ENCODE measurements around the gene TBC1D5.
"Not testable (repeated sequence)": the region's sequence is repeated elsewhere in the genome, so short reads cannot be mapped to it uniquely, and the experiment has no call there.

TBC1D5 gene

DNA sequence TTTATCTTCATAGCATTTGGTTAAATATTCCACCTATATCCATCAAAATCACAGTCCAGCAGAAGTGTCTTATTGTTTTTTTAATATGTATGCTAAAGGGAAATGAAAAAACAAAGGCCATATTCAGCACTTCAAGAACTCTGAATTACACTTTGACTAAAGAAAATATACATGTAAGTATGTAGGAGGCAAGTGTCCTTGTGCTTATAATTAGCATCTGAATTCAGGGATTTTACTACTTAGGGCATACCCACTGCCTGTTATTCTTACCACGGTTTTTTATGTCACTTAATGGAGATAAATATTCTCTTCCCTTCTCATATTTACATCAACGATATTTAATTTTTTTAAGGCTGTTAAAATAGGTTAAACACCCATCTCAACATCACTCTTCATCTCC is 117.3 kb downstream of the TBC1D5 start:
- H3K27ac ChIP-seq, result no peak overlapping the region
- H4K20me1 ChIP-seq, result peaks cover 0 to 5% (median 0%) of the 10 kb centered on the region in 11 experiments; a peak in 1 of 22 replicates
- H3K9me3 ChIP-seq (replicated peaks in 1 of 11), result peaks cover 0 to 3% (median 1%) of the 10 kb centered on the region in 11 experiments; a peak in 6 of 22 replicates
- H3K9ac ChIP-seq, result no peak overlapping the region
- no peak overlapping the region for H3K4me2 ChIP-seq
- H3K4me3 ChIP-seq, result no peak overlapping the region
- peaks cover 6 to 37% (median 27%) of the 10 kb centered on the region in 11 experiments; a peak in 20 of 22 replicates for H3K36me3 ChIP-seq
- H3K4me1 ChIP-seq, result peaks cover 0 to 31% (median 10%) of the 10 kb centered on the region in 10 experiments; a peak in 11 of 20 replicates
- no peak for TF ChIP-seq Cebpa-rat (IDR thresholded peaks at IDR 0.05)
- no peaks in the 10 kb centered on the region for H3K27me3 ChIP-seq

DNA sequence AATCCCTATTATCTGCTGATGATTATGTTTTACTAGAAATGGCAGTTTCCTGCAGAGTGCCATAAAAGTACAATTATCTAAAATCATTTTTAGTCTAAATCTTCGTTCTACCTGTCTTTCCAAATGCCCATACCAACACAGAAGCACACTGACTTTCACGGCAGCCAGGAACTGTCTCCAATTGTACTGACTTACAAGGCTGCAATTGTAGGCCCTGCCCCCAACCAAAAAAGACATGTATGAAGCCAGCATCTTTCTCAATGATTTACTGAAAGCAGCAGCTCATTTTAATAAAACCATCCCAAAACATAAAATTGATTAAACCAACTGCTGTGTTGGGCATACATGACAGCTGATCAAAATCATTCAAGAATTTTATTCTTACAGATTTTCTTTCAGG is 119.0 kb downstream of the TBC1D5 start:
- H3K9ac ChIP-seq, result no peak overlapping the region
- no peak overlapping the region for H3K27ac ChIP-seq
- peaks cover 3 to 19% (median 13%) of the 10 kb centered on the region in 11 experiments; a peak in 21 of 22 replicates for H3K9me3 ChIP-seq (replicated peaks in 1 of 11)
- no peak for TF ChIP-seq Cebpa-rat (IDR thresholded peaks at IDR 0.05)
- H3K4me3 ChIP-seq, result no peak overlapping the region
- H3K4me2 ChIP-seq, result no peak overlapping the region
- H4K20me1 ChIP-seq, result no peaks in the 10 kb centered on the region
- H3K27me3 ChIP-seq, result no peaks in the 10 kb centered on the region
- peaks cover 20 to 53% (median 42%) of the 10 kb centered on the region in 11 experiments for H3K36me3 ChIP-seq
- H3K4me1 ChIP-seq, result peaks cover 0 to 23% (median 10%) of the 10 kb centered on the region in 10 experiments; a peak in 11 of 20 replicates

- H3K9me3 ChIP-seq (replicated peaks in 1 of 11), result peaks cover 13 to 43% (median 26%) of the 10 kb centered on the region in 11 experiments; a peak in 21 of 22 replicates
- no peaks in the 10 kb centered on the region for H3K27me3 ChIP-seq
- H3K4me1 ChIP-seq, result 0 out of 20 replicates have a peak, but pooled peaks cover 0 to under 1% (median 0%) of the 10 kb centered on the region in 10 experiments
- H4K20me1 ChIP-seq, result no peaks in the 10 kb centered on the region
- H3K36me3 ChIP-seq, result peaks cover 34 to 71% (median 58%) of the 10 kb centered on the region in 11 experiments
- H3K9ac ChIP-seq, result no peak overlapping the region
- TF ChIP-seq Cebpa-rat (IDR thresholded peaks at IDR 0.05), result no peak
- no peak overlapping the region for H3K4me2 ChIP-seq
- H3K27ac ChIP-seq, result no peak overlapping the region
- no peak overlapping the region for H3K4me3 ChIP-seq
Measured at GRCh38 chr3:17619968-17620367, 122.5 kb downstream of the TBC1D5 start.

GRCh38 chr3:17613017-17613416 is 129.4 kb downstream of the TBC1D5 start:
- not testable (repeated sequence) for H3K9ac ChIP-seq, H3K4me3 ChIP-seq, H3K4me2 ChIP-seq, H3K4me1 ChIP-seq, H3K27ac ChIP-seq, H3K27me3 ChIP-seq, H4K20me1 ChIP-seq
- Histone ChIP-seq H3K9me3 (replicated peaks in 1 of 11) (peaks cover 16 to 43% (median 26%) of the 10 kb centered on the region in 11 experiments), H3K36me3 (peaks cover 7 to 28% (median 19%) of the 10 kb centered on the region in 11 experiments)

DNA sequence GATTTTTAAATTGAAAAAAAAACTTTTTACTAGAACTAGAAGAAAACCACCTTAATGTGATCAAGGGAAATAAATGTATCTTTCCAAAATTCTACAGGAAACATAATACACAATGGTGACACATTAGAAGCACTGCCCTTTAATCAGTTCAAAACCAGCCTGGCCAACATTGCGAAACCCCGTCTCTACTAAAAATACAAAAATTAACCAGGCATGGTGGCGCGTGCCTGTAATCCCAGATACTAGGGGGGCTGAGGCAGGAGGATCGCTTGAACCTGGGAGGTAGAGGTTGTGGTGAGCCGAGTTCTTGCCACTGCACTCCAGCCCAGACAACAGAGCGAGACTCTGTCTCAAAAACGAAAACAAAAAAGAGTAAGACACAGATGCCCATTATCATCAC is 134.5 kb downstream of the TBC1D5 start:
- TF ChIP-seq Cebpa-rat (IDR thresholded peaks at IDR 0.05), result peak in 2 of 11 experiments; percentile 20 to 61; a peak in 3 of 22 replicates
- no peak overlapping the region for H3K9ac ChIP-seq
- H3K9me3 ChIP-seq (replicated peaks in 1 of 11), result peaks cover 13 to 32% (median 20%) of the 10 kb centered on the region in 11 experiments
- peaks cover 0 to 6% (median 0%) of the 10 kb centered on the region in 10 experiments; a peak in 4 of 20 replicates for H3K4me1 ChIP-seq
- H3K4me2 ChIP-seq, result peak overlapping the region in 1 of 11 experiments; percentile 26; a peak in 3 of 22 replicates
- peaks cover under 1 to 34% (median 27%) of the 10 kb centered on the region in 11 experiments; a peak in 14 of 22 replicates for H3K36me3 ChIP-seq
- H4K20me1 ChIP-seq, result no peaks in the 10 kb centered on the region
- no peak overlapping the region for H3K4me3 ChIP-seq
- H3K27me3 ChIP-seq, result no peaks in the 10 kb centered on the region
- no peak overlapping the region for H3K27ac ChIP-seq

DNA sequence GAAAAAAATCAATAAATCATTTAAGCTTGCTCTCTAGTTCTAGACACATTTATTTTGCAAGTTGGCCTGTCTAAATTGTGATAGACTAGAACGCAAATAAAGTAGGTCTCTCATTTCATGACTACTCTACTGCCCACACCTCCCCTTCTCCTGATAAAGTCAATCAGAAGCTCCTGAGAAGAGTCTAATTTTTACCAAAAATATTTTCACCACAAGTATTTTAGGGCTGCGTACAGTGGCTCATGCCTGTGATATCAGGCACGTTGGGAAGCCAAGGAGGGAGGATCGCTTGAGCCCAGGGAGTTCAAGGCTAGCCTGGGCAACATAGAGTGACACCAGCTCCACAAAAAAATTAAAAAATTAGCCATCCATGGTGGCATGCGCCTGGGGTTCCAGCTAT is 136.5 kb downstream of the TBC1D5 start:
- TF ChIP-seq Cebpa-rat (IDR thresholded peaks at IDR 0.05), result no peak
- Histone ChIP-seq H3K9ac (no peak overlapping the region), H3K36me3 (peaks cover 3 to 38% (median 24%) of the 10 kb centered on the region in 11 experiments; a peak in 15 of 22 replicates), H3K27ac (no peak overlapping the region), H3K9me3 (replicated peaks in 1 of 11) (peaks cover 25 to 43% (median 37%) of the 10 kb centered on the region in 11 experiments), H3K4me1 (peaks cover 0 to 6% (median 0%) of the 10 kb centered on the region in 10 experiments; a peak in 4 of 20 replicates), H4K20me1 (no peaks in the 10 kb centered on the region), H3K4me2 (no peak overlapping the region), H3K27me3 (no peaks in the 10 kb centered on the region), H3K4me3 (no peak overlapping the region)

GRCh38 chr3:17605032-17605431 is 137.4 kb downstream of the TBC1D5 start:
- H3K27ac ChIP-seq, result no peak overlapping the region
- no peak overlapping the region for H3K4me2 ChIP-seq
- TF ChIP-seq Cebpa-rat (IDR thresholded peaks at IDR 0.05), result no peak
- H4K20me1 ChIP-seq, result no peaks in the 10 kb centered on the region
- H3K4me1 ChIP-seq, result peaks cover 0 to 6% (median 0%) of the 10 kb centered on the region in 10 experiments; a peak in 4 of 20 replicates
- no peak overlapping the region for H3K4me3 ChIP-seq
- H3K9me3 ChIP-seq (replicated peaks in 1 of 11), result peaks cover 25 to 45% (median 40%) of the 10 kb centered on the region in 11 experiments
- H3K9ac ChIP-seq, result no peak overlapping the region
- no peaks in the 10 kb centered on the region for H3K27me3 ChIP-seq
- peaks cover 3 to 33% (median 24%) of the 10 kb centered on the region in 11 experiments; a peak in 15 of 22 replicates for H3K36me3 ChIP-seq

DNA sequence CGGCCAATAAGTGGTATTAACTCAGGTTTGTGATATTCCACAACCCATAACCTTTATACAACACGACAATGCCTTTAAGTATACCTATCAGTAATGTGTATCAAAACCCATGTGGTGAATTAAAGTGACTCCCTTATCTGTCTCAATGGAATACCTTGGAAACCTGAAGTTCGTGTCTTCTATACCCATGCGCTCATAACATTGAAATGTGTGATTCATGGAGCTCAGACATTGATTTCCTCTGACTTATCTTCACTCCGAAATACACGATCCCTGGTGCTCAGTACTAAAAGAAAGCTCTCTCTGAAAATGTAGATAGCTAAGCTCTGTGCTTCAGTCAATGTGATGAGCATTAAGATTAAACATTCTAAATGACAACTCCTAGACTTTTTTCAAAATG is 140.3 kb downstream of the TBC1D5 start:
- Histone ChIP-seq H3K9me3 (replicated peaks in 1 of 11) (peaks cover 35 to 55% (median 49%) of the 10 kb centered on the region in 11 experiments), H3K4me3 (no peak overlapping the region), H3K9ac (no peak overlapping the region), H3K27me3 (no peaks in the 10 kb centered on the region), H3K4me2 (no peak overlapping the region), H3K36me3 (peaks cover 3 to 41% (median 25%) of the 10 kb centered on the region in 11 experiments; a peak in 16 of 22 replicates), H3K4me1 (no peaks in the 10 kb centered on the region), H3K27ac (no peak overlapping the region), H4K20me1 (no peaks in the 10 kb centered on the region)
- no peak for TF ChIP-seq Cebpa-rat (IDR thresholded peaks at IDR 0.05)

- H3K4me1 ChIP-seq, result no peaks in the 10 kb centered on the region
- TF ChIP-seq Cebpa-rat (IDR thresholded peaks at IDR 0.05), result no peak
- no peaks in the 10 kb centered on the region for H4K20me1 ChIP-seq
- no peak overlapping the region for H3K9ac ChIP-seq
- H3K36me3 ChIP-seq, result peaks cover 45 to 70% (median 62%) of the 10 kb centered on the region in 11 experiments
- no peaks in the 10 kb centered on the region for H3K27me3 ChIP-seq
- H3K4me2 ChIP-seq, result no peak overlapping the region
- H3K4me3 ChIP-seq, result no peak overlapping the region
- no peak overlapping the region for H3K27ac ChIP-seq
- H3K9me3 ChIP-seq (replicated peaks in 1 of 11), result peaks cover 52 to 76% (median 69%) of the 10 kb centered on the region in 11 experiments
Measured at GRCh38 chr3:17592956-17593355, 149.5 kb downstream of the TBC1D5 start.

Data from BLaER1 treated with 17β-estradiol and CSF1 and Interleukin-3, amounts not matched to agents 10 nM and 100 nM (cell line).